Stimulated activated CD8-positive, alpha-beta memory T cell treated with anti-CD3 and anti-CD28 coated beads, Interleukin-7, amount 100 ng/mL, for 4 hours (primary cell): Measurements from ENCODE around the gene LYPD6.

Experiments used
- DNase-seq, 2 donors: peaks; one replicate each; pipeline ENCODE4 v3.0.0-alpha.2; 2020; ENCODE audit warnings: low read depth in 2 of 2

Gene LYPD6

GRCh38 chr2:149507974-149508373 is 177.6 kb downstream of the LYPD6 start:
- no peak for DNase-seq

GRCh38 chr2:149513461-149513860 is 183.1 kb downstream of the LYPD6 start:
- DNase-seq = no peak
